GM06990 (cell line): Measurements from ENCODE around the gene CD300C.

Experiments
- DNase-seq: peaks from one replicate; pipeline ENCODE4 v3.0.0-alpha.2; 2011; ENCODE audit not compliant: insufficient read length; ENCODE audit errors: extremely low read depth
- H3K27me3 ChIP-seq: replicated peaks from 2 replicates; pipeline ENCODE4 v1.6.0; 2011; ENCODE audit warnings: low read length; ENCODE audit not compliant: control insufficient read depth, insufficient read depth
- H3K36me3 ChIP-seq: 2 replicates; pipeline ENCODE4 v1.5.1; 2011; ENCODE audit warnings: low read length; ENCODE audit not compliant: control insufficient read depth, insufficient read depth
- H3K4me3 ChIP-seq: replicated peaks from 2 replicates; pipeline ENCODE4 v1.5.1; 2011; ENCODE audit warnings: low read depth, mild to moderate bottlenecking, control low read depth, low read length
- CTCF ChIP-seq: IDR thresholded peaks from 2 replicates; pipeline ENCODE4 v1.5.1; 2011; ENCODE audit warnings: low read length, control low read depth, mild to moderate bottlenecking, inconsistent platforms; ENCODE audit not compliant: insufficient read depth, poor library complexity, severe bottlenecking

CD300C gene

GRCh38 chr17:74516561-74517328 is 29.2 kb downstream of the CD300C start:
- no peak for DNase-seq
- TF ChIP-seq CTCF, result no peak
- H3K36me3 ChIP-seq, result no peaks in the 10 kb centered on the region
- no peak overlapping the region for H3K4me3 ChIP-seq
- no peaks in the 10 kb centered on the region for H3K27me3 ChIP-seq

- DNase-seq, result no peak
- Histone ChIP-seq H3K36me3 (no peaks in the 10 kb centered on the region), H3K27me3 (no peaks in the 10 kb centered on the region), H3K4me3 (no peak overlapping the region)
- TF ChIP-seq CTCF, result no peak
Measured at GRCh38 chr17:74515941-74516340, 30.0 kb downstream of the CD300C start.

GRCh38 chr17:74514632-74515334 is 31.1 kb downstream of the CD300C start:
- H3K36me3 ChIP-seq, result no peaks in the 10 kb centered on the region
- DNase-seq, result no peak
- no peak overlapping the region for H3K4me3 ChIP-seq
- no peaks in the 10 kb centered on the region for H3K27me3 ChIP-seq
- TF ChIP-seq CTCF, result no peak

- H3K36me3 ChIP-seq, result no peaks in the 10 kb centered on the region
- no peak for DNase-seq
- no peak overlapping the region for H3K4me3 ChIP-seq
- TF ChIP-seq CTCF, result no peak
- no peaks in the 10 kb centered on the region for H3K27me3 ChIP-seq
Measured at GRCh38 chr17:74513987-74514631, 31.8 kb downstream of the CD300C start.

- no peaks in the 10 kb centered on the region for H3K27me3 ChIP-seq
- H3K36me3 ChIP-seq, result no peaks in the 10 kb centered on the region
- DNase-seq, result no peak
- no peak overlapping the region for H3K4me3 ChIP-seq
- no peak for TF ChIP-seq CTCF
Measured at GRCh38 chr17:74512624-74513091, 33.3 kb downstream of the CD300C start.
